K562 (cell line): ENCODE data around the gene FOXO3. TPM values are rescaled to one million over a fixed set of nuclear protein-coding genes. Genes with fewer than 3 reads are reported as not detected.

Experiments
- BCOR ChIP-seq: fragments of 450-650 bp; IDR thresholded peaks from 2 replicates; pipeline ENCODE4 v1.6.1; 2016
- CBFA2T2 ChIP-seq: fragments of 450-650 bp; conservative IDR thresholded peaks from 2 replicates; pipeline ENCODE4 v1.6.1; 2017; ENCODE audit warnings: mild to moderate bottlenecking
- CBFA2T3 ChIP-seq: fragments of 450-650 bp; IDR thresholded peaks from 2 replicates; pipeline ENCODE4 v1.6.1; 2017
- CHD4 ChIP-seq: fragments of 200-600 bp; sonication (generic); IDR thresholded peaks from 3 replicates; pipeline ENCODE4 v1.6.1; 2012; ENCODE audit warnings: low read depth, mild to moderate bottlenecking, mixed read lengths, low read length, inconsistent platforms; ENCODE audit not compliant: insufficient read depth, insufficient replicate concordance, poor library complexity, severe bottlenecking
- CREM ChIP-seq: IDR thresholded peaks from 2 replicates; pipeline ENCODE4 v1.6.1; 2014; ENCODE audit warnings: antibody characterized with exemption, low read depth
- CTBP1 ChIP-seq: fragments of 450-650 bp; IDR thresholded peaks from 2 replicates; pipeline ENCODE4 v1.6.1; 2016; ENCODE audit warnings: borderline replicate concordance
- DACH1 ChIP-seq: fragments of 450-650 bp; IDR thresholded peaks from 2 replicates; pipeline ENCODE4 v1.6.1; 2018; ENCODE audit not compliant: partially characterized antibody
- EHMT2 ChIP-seq: fragments of 450-650 bp; IDR thresholded peaks from 2 replicates; pipeline ENCODE4 v1.6.1; 2018; ENCODE audit warnings: antibody characterized with exemption
- EP300 ChIP-seq: IDR thresholded peaks from 2 replicates; pipeline ENCODE4 v1.6.1; 2012; ENCODE audit warnings: low read length, improper control_type of control experiment
- HDAC2 ChIP-seq: fragments of 450-650 bp; IDR thresholded peaks from 2 replicates; pipeline ENCODE4 v1.6.1; 2016; ENCODE audit warnings: mild to moderate bottlenecking
- MAFK ChIP-seq: IDR thresholded peaks from 2 replicates; pipeline ENCODE4 v1.6.1; 2011; ENCODE audit warnings: low read length, improper control_type of control experiment
- MEIS2 ChIP-seq: fragments of 450-650 bp; IDR thresholded peaks from 2 replicates; pipeline ENCODE4 v1.6.1; 2014; ENCODE audit warnings: mild to moderate bottlenecking; ENCODE audit not compliant: partially characterized antibody
- MTA2 ChIP-seq: fragments of 450-650 bp; IDR thresholded peaks from 2 replicates; pipeline ENCODE4 v1.6.1; 2016; ENCODE audit warnings: low read depth
- NCOR1 ChIP-seq: fragments of 450-650 bp; IDR thresholded peaks from 2 replicates; pipeline ENCODE4 v1.6.1; 2016; ENCODE audit warnings: mild to moderate bottlenecking, moderate library complexity
- NONO ChIP-seq, 2 experiments: fragments of 200-400 bp in 1 of 2; fragments of 450-650 bp in 1 of 2; formaldehyde crosslinking in 1 of 2; IDR thresholded peaks; 2 replicates each; pipeline ENCODE4 v1.6.1; 2017; ENCODE audit warnings: low read depth in 2 of 2, mild to moderate bottlenecking in 2 of 2, moderate library complexity in 2 of 2, low read length in 1 of 2
- RBM14 ChIP-seq: fragments of 200-400 bp; formaldehyde crosslinking; IDR thresholded peaks from 2 replicates; pipeline ENCODE4 v1.6.1; 2018; ENCODE audit warnings: low read depth, mild to moderate bottlenecking, low read length, moderate library complexity, borderline replicate concordance; ENCODE audit not compliant: insufficient read depth
- SOX6 ChIP-seq: fragments of 450-650 bp; IDR thresholded peaks from 2 replicates; pipeline ENCODE4 v1.6.1; 2014; ENCODE audit warnings: mild to moderate bottlenecking
- STAT5A ChIP-seq: IDR thresholded peaks from 2 replicates; pipeline ENCODE4 v1.6.1; 2012; ENCODE audit warnings: low read length, inconsistent platforms, borderline replicate concordance
- TCF3 ChIP-seq: sonication (generic); formaldehyde crosslinking; IDR thresholded peaks from 2 replicates; pipeline ENCODE4 v1.4.0; 2020; ENCODE audit warnings: mild to moderate bottlenecking, missing genetic modification reagents
- ZNF174 ChIP-seq: fragments of 250-450 bp; sonication (Bioruptor Pico); IDR thresholded peaks from 2 replicates; pipeline ENCODE4 v1.4.0; 2020; ENCODE audit warnings: mild to moderate bottlenecking
- ZNF311 ChIP-seq: fragments of 250-450 bp; sonication (Bioruptor Pico); IDR thresholded peaks from 2 replicates; pipeline ENCODE4 v1.4.0; 2020; ENCODE audit warnings: mild to moderate bottlenecking, moderate library complexity
- ZNF77 ChIP-seq: fragments of 250-450 bp; sonication (Bioruptor Pico); IDR thresholded peaks from 2 replicates; pipeline ENCODE4 v1.5.0; 2020
- ZNF79 ChIP-seq: fragments of 250-450 bp; sonication (Bioruptor Pico); IDR thresholded peaks from 2 replicates; pipeline ENCODE4 v1.4.0; 2020; ENCODE audit warnings: low read depth, mild to moderate bottlenecking, moderate library complexity
- polyA plus RNA-seq, 8 experiments: library from polyadenylated mRNA; depleted of rRNA in 4 of 8; stranded (reverse) in 5 of 8; unstranded in 3 of 8; fragments of >200 nt; fragmentation: Nextera tagmentation in 2 of 8; fragmentation: Illumina TruSeq in 1 of 8; extraction: Ambion mirVana in 2 of 8; extraction: Trizol in 1 of 8; gene quantifications; 2 replicates each; pipeline versions ENCODE4 v1.2.1 to v1.2.3, GENCODE V29; 2011 to 2014; ENCODE audit warnings: inconsistent platforms in 1 of 8, missing spikeins in 1 of 8
- total RNA-seq, 7 experiments: library from RNA; depleted of rRNA in 6 of 7; stranded (reverse); fragments of >200 nt in 6 of 7; fragmentation: Illumina TruSeq in 2 of 7; extraction: Trizol in 2 of 7; gene quantifications; 2 replicates each; pipeline versions ENCODE4 v1.2.1 to v1.2.3, GENCODE V29; 2011 to 2021; ENCODE audit warnings: low replicate concordance in 1 of 7
- TF ChIP-seq, protein P1 (sequence below), 2 experiments: fragments of 450-650 bp; conservative IDR thresholded peaks; 2 replicates each; pipeline ENCODE4 v1.6.1; 2017; ENCODE audit warnings: mild to moderate bottlenecking in 2 of 2, moderate library complexity in 2 of 2
- TF ChIP-seq, protein P2 (sequence below): sonication (generic); IDR thresholded peaks from 2 replicates; pipeline ENCODE4 v1.6.1; 2016
- TF ChIP-seq, protein P3 (sequence below): fragments of 450-650 bp; IDR thresholded peaks from 2 replicates; pipeline ENCODE4 v1.6.1; 2017; ENCODE audit warnings: antibody characterized with exemption, mild to moderate bottlenecking

FOXO3 gene
- total and polyA plus RNA-seq, 9 of the 15 experiments (the other 6 are each of a cell fraction or from before 2014, with no cell fraction given), result 3.0 to 14.6 (median 6.0) TPM

DNA sequence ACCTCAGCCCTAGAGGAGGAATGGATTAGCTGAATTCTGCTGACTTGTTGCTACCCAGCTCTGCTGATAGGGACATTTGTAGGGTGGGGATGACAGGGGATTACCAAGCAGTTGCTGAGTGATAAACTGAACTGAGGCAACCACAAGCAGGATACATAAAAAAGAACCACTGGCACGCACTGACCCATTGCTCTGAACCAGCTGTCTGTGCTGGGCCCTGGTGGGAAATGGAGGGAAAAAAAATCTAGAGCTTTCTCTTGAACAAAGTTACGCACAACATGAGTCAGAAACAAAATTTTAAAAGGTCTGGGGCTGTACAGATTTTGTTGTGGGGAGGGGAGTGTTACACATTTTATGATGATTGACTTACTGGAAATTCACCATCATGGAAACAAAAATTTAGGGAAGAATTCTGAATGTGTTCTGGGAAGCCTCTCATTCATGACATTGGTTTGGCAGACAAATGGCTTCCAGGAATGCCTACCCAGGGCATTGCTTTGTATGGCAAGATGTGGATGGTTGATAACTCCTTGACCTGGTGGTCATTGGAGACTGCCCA lies 37.7 kb downstream of the FOXO3 start (continued):
- TF ChIP-seq DACH1 (peak; percentile 21), SOX6 (0 out of 2 replicates have a peak, but pooled peaks have one; percentile 14), STAT5A (peak; percentile 43; the same call in 1 of the 2 replicates), EHMT2 (peak; percentile 40; the same call in 1 of the 2 replicates), ZNF174 (CRISPR knock-in tag) (no peak), ZNF77 (CRISPR knock-in tag) (no peak), CREM (peak; percentile 10; the same call in 1 of the 2 replicates), RBM14 (no peak), CBFA2T2 (peak; percentile 79), HDAC2 (peak; percentile 67), ZNF311 (CRISPR knock-in tag) (no peak), CHD4 (no peak), MAFK (peak; percentile 74), CBFA2T3 (peak; percentile 90), BCOR (peak; percentile 14; the same call in 1 of the 2 replicates), MEIS2 (peak; percentile 94), CTBP1 (peak; percentile 68), ZNF79 (CRISPR knock-in tag) (no peak), EP300 (peak; percentile 83), MTA2 (peak; percentile 23; the same call in 1 of the 2 replicates), TCF3 (CRISPR knock-in tag) (peak; percentile 83), NONO (IDR thresholded peaks at IDR 0.05; ENCODE audit: low read depth in 2 of 2, low read length in 1 of 2) (no peak; a peak in 1 of 4 replicates), NCOR1 (peak; percentile 80)
- TF ChIP-seq, protein P1, sequence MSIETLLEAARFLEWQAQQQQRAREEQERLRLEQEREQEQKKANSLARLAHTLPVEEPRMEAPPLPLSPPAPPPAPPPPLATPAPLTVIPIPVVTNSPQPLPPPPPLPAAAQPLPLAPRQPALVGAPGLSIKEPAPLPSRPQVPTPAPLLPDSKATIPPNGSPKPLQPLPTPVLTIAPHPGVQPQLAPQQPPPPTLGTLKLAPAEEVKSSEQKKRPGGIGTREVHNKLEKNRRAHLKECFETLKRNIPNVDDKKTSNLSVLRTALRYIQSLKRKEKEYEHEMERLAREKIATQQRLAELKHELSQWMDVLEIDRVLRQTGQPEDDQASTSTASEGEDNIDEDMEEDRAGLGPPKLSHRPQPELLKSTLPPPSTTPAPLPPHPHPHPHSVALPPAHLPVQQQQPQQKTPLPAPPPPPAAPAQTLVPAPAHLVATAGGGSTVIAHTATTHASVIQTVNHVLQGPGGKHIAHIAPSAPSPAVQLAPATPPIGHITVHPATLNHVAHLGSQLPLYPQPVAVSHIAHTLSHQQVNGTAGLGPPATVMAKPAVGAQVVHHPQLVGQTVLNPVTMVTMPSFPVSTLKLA (conservative IDR thresholded peaks at IDR 0.05), result peak in 1 of 2 experiments; percentile 33; a peak in 1 of 4 replicates
- TF ChIP-seq, protein P2, sequence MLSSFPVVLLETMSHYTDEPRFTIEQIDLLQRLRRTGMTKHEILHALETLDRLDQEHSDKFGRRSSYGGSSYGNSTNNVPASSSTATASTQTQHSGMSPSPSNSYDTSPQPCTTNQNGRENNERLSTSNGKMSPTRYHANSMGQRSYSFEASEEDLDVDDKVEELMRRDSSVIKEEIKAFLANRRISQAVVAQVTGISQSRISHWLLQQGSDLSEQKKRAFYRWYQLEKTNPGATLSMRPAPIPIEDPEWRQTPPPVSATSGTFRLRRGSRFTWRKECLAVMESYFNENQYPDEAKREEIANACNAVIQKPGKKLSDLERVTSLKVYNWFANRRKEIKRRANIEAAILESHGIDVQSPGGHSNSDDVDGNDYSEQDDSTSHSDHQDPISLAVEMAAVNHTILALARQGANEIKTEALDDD, result peak; percentile 99
- TF ChIP-seq, protein P3, sequence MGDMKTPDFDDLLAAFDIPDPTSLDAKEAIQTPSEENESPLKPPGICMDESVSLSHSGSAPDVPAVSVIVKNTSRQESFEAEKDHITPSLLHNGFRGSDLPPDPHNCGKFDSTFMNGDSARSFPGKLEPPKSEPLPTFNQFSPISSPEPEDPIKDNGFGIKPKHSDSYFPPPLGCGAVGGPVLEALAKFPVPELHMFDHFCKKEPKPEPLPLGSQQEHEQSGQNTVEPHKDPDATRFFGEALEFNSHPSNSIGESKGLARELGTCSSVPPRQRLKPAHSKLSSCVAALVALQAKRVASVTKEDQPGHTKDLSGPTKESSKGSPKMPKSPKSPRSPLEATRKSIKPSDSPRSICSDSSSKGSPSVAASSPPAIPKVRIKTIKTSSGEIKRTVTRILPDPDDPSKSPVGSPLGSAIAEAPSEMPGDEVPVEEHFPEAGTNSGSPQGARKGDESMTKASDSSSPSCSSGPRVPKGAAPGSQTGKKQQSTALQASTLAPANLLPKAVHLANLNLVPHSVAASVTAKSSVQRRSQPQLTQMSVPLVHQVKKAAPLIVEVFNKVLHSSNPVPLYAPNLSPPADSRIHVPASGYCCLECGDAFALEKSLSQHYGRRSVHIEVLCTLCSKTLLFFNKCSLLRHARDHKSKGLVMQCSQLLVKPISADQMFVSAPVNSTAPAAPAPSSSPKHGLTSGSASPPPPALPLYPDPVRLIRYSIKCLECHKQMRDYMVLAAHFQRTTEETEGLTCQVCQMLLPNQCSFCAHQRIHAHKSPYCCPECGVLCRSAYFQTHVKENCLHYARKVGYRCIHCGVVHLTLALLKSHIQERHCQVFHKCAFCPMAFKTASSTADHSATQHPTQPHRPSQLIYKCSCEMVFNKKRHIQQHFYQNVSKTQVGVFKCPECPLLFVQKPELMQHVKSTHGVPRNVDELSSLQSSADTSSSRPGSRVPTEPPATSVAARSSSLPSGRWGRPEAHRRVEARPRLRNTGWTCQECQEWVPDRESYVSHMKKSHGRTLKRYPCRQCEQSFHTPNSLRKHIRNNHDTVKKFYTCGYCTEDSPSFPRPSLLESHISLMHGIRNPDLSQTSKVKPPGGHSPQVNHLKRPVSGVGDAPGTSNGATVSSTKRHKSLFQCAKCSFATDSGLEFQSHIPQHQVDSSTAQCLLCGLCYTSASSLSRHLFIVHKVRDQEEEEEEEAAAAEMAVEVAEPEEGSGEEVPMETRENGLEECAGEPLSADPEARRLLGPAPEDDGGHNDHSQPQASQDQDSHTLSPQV, result peak; percentile 52
